Hematopoietic multipotent progenitor cell treated with erythropoietin and hydrocortisone succinate and interleukin-3 and kit ligand, for 17 days (in vitro differentiated cells): ENCODE data around the gene CBLC.

ENCODE experiments used
- DNase-seq: peaks from one replicate; pipeline ENCODE4 v3.0.0-alpha.2; 2015; ENCODE audit warnings: low spot score

CBLC gene

DNA sequence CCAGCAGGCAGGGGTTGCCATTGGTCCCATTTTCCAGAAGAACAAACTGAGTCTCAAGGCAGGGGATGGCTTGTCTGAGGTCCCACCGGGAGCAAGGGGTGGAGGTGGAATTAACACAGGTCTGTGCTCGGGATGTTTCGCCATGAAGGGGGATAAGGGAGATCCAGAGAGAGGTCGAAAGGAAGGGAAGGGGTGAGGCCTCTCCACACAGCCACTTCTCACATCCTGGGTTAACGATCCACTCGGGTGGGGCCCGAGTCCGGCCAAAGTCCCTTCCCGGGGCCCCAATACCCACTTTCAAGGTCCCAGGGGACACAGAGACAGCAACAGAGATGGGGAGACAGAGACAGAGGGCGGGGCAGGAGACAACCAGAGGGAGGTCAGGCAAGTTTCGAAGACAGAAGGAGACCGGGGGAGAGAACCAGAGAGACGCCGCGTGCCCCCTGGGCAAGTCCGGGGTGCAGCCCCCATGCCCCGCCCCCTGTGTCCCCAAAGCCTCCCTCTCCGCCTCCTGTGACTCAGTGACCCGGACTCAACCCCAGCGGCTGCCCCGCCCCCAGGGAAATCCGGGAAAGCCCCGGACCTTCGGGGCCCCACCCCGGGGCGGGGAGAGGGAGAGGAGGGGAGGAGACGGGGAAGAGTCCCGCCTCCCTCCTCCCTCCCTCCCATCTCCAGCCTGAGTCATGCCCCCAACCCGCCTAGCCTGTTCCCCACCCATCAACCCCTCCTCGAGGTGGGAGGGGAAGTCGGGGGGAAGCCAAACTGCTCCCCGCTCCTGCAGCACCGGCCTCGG, 30.5 kb upstream of the CBLC start:
- DNase-seq: peak; percentile 73

DNA sequence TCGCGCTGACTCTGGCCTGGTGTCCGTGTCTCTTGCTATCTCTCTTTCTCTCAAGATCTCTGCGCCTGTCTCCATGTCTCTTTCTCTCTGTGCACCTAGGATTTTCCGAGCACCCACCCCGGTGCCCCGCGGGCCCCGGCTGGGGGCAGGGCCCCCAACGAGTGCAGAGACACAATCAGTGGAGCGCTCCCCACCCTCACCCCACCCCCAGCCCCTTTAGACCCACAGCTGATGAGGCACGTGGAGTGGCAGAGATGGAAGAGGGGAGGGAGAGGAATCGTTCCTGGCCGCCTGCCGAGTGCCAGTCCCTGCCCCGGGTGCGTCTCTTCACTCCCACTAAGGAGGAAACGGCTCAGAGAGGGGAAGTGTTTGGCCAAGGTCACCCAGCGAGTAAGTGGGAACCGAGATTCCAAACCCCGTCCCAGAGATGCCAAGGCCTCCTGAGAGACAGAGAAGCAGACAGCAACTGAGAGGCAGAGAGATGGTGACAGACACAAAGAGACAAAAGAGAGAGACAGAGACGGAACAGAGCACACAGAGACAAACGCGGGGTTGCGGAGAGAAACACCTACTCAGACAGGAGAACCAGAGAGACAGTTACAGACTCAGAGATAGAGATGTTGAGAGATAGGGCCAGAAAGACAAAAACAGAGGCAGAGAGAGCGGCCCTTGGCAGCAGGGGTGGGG, 29.8 kb upstream of the CBLC start:
- DNase-seq: peak; percentile 11

DNA sequence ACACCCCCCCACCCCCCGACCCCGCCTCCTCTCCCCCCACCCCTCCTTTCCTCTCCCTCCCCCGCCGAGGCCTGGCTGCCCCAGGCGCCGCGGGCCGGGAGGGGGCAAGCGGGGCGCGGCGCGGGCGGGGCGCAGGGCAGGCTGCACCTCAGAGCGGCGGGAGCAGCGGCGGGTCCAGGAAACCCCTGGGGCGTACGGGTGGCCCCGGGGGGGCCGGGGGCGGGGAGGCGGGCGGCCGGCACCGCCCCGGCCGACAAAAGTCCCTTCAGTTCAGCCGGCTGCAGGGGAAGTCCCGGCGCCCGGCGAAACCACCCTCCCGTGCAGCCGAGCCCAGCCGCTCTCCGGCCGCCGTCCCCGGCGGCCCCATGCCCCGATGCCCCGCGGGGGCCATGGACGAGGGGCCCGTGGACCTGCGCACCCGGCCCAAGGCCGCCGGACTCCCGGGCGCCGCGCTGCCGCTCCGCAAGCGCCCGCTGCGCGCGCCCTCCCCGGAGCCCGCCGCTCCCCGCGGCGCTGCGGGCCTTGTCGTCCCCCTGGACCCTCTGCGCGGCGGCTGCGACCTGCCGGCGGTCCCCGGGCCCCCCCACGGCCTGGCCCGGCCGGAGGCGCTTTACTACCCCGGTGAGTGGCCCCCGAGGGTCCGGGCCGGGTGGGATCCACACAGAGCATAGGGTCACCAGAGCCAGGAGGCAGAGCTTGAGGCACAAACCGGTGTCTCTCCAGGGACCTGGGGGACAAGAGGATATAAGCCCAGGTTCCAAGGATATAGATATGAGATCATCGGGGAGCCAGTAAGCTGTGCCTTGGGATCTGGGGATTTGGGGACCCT, 29.1 kb upstream of the CBLC start, which contains the start of gene BCL3:
Gene BCL3, plus strand, starts transcription at position 283 of the 829 bp plus-strand sequence. Its CDS starts 83 bp downstream, at position 366.
- DNase-seq: peak; percentile 17

DNA sequence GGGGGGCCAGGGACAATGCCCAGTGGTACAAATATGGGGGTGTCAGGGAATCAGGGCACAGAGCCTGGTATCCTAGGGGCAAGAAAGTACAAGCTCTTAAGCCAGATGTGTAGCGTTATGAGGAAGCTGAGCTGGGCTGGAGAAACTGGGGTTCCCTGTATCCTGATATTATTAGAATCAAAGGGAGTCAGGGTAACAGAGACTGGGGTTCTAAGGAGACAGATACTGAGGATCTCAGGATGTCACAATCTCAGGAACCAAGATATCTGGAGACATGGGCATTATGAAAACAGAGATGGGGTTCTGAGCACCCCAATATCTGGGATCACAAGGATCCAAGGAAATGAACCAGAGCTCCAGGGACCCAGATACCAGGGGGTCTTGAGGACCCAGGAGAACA, 28.4 kb upstream of the CBLC start:
- DNase-seq: no peak

DNA sequence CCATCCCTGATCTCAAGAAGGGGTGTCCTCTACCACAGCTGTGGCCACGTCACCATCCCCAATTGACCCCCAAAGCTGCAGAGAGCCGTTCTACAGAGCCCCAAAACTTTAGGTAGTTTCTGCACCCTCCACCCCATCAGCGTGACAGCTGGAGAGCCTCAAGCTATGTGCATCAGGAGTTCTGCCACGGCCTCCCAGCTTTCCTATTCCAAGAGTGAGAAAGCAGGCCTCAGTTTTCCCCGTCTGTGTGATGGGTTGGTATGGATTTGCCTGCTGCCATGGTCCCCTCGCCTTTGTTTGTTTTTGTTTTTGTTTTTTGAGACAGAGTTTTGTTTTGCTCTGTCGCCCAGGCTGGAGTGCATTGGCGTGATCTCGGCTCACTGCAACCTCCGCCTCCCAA, 27.7 kb upstream of the CBLC start:
- no peak for DNase-seq

DNA sequence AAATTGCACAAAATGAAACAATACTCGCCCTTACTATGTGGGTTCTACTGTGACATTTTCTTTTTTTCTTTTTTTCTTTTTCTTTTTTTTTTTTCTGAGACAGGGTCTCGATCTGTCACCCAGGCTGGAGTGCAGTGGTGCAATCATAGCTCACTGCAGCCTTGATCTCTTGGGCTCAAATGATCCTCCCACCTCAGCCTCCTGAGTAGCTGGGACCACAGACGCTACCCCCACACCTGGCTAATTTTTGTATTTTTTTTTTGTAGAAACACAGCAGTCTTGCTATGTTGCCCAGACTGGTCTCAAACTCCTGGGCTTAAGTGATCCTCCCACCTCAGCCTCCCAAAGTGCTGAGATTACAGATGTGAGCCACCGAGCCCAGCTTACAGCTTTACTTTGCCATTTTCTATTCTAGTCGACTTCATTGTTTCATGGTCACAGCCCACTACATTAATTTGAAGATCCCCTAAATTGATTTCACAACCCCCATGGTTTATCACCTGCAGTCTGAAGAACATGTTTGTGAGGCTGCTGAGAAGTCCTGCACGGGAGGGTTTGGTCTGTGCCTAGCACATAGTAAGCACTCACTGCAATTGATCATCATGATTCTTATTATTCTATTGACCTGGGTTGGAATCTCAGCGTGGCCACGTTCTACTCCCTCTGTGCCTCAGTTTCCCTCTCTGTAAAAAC, 25.4 kb upstream of the CBLC start:
- DNase-seq: no peak

DNA sequence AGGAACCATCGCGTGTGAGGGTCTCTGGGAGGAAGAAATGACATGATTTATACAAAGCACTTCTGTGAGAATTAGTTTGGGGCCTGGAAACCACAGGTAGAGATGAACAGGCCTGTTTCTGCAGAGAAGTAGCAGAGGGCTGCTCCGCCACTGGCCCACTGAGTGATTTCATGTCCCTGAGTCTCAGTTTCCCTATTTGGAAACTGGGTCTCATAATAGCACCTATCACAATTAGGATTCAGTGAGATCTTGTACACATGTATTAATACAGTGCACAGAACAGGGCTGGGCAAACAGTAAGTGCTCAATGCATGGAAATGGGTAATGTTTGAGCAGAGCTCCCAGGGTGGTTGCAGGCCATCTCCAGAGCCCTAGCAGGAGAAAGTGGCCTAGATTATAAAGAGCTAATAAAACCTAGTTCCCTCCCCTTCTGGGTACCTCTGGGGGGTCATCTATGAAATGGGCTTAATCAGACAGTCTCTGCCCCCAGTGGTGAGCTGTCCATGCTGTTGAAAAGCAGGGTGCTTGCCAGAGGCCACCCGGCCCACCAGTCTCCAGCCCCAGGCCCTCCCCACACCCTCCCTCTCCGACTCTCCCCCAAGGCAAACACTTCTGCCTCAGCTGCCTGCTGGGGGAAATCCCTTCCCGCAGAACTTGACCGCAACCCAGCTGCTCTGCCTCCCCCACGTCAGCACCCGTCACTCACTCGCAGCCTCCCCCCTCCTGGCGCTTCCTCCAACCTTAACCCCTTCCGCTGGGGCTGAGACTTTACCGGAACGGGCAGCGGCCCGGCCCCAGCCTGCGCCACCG, 24.7 kb upstream of the CBLC start:
- DNase-seq: no peak

DNA sequence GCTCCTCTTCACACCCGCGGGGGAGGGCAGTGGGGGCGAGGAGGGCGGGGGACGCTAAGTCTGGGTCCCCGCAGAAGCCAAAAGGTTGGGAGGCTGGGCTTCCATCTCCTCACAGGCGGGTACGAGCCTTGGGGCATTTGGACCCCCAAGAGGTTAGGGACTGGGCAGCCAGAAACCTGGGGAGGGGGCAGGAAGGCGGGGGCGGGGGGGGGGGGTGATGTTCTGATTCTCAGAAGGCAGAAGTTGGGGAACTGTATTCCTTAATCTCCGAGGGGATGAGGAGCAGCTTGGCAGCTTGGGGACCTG, 24.1 kb upstream of the CBLC start:
- no peak for DNase-seq

DNA sequence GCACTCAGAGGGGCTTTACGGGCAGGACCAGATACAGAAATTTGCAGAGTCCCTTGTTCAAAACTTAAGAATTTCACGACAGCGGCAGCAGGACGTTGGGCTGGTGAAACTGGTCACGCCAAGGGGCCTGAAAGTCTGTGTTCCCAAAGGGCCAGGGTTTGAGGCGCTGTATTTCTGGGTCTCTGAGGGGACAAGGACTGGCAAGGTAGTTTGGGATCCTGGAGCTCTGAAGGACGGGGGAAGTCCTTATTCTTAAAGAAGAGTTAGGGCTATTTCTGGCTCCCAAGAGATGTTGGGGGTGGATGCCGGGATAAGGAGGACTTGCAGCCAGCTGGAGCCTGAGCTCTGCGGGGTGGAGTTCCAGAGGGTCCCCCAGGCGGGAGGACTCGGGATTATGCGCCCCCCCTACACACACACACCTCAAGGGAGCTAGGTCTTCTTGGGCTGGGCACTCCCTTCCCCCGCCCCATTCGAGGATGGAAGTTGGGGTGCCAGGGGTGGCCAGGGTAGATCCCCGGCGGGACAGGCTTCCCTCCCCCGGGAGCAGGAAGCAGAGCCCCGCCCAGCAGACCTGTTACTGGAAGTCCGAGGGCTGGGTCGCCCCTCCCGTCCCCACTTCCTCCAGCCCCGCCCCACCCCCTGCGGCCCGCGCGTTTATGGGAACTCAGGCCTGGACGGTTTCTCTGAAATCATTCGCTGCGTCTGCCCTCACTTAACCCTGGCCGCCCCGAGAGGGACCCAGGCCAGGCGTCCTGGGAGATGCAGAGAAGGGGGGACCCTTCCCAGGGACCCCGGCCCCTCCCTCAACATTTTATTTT, 23.5 kb upstream of the CBLC start:
- no peak for DNase-seq

DNA sequence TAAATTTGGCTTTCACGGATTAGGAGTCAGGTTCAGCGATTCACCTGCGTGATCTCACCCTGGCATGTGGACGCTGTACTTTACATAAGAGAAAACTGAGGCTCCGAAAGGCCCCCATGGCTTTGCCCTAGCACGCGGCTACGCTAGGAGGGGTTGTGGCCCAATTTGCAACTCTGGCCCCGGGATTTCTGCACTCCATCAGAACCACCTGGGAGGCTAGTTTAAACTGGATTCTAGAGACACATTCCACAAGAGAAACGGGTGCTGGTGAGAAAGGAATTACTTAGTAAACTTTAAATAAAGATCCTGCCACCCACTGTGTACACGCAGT, 23.0 kb upstream of the CBLC start:
- no peak for DNase-seq

DNA sequence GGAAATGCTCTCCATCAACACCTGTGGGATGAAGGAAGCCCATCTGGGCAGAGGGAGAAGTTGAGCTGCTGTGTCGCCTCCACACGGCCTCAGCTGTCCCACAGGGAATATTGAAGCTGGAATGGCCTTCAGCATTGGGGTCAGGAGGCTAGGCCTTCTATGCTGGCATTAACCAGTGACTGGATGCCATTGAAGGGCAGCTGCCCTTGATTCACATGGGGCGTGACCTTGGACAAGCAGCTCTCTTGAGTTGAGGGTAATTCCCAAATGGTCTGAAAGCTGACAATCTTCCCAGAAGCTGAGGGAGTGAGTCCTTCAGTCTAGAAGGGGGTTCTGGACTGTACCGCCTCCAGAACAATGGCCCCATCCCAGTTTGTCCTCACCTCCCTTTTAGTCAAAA, 22.5 kb upstream of the CBLC start:
- DNase-seq: no peak

DNA sequence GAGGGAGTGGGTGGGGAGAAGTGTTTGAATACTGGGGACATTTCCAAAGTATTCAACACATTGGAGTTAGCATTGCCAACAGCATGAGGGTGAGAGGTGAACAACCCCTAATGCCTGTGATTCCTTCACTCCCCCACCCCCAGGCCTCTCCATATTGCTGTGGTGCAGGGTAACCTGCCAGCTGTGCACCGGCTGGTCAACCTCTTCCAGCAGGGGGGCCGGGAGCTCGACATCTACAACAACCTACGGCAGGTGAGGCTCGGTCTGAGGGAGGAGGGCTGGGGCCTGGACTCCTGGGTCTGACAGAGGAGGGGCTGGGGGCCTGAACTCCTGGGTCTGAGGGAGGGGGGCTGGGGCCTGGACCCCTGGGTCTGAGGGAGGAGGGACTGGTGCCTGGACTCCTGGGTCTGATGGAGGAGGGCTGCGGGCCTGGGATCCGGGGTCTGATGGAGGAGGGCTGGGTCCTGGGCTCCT, 21.6 kb upstream of the CBLC start:
- no peak for DNase-seq

DNA sequence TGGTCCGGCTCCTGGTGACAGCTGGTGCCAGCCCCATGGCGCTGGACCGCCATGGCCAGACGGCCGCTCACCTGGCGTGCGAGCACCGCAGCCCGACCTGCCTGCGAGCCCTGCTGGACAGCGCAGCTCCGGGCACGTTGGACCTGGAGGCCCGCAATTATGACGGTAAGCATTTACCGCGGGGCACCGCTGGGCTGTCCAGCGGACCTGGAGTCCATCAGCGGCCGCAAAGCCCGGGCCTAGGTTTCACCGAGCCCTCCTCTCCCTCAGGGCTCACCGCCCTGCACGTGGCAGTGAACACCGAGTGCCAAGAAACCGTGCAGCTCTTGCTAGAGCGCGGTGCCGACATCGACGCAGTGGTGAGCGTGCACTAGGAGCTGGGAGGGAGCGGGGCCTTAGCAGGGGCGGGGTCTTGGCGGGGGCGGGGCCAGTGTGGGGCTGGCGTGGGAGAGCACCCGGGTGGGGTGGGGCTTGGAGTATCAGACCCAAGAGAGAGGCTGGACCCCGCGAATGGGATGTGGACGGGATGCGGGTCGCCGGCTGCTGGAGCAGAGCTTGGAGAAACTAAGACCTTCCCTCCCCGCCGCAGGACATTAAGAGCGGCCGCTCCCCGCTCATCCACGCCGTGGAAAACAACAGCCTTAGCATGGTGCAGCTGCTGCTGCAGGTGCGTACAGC, 20.5 kb upstream of the CBLC start:
- DNase-seq: no peak

DNA sequence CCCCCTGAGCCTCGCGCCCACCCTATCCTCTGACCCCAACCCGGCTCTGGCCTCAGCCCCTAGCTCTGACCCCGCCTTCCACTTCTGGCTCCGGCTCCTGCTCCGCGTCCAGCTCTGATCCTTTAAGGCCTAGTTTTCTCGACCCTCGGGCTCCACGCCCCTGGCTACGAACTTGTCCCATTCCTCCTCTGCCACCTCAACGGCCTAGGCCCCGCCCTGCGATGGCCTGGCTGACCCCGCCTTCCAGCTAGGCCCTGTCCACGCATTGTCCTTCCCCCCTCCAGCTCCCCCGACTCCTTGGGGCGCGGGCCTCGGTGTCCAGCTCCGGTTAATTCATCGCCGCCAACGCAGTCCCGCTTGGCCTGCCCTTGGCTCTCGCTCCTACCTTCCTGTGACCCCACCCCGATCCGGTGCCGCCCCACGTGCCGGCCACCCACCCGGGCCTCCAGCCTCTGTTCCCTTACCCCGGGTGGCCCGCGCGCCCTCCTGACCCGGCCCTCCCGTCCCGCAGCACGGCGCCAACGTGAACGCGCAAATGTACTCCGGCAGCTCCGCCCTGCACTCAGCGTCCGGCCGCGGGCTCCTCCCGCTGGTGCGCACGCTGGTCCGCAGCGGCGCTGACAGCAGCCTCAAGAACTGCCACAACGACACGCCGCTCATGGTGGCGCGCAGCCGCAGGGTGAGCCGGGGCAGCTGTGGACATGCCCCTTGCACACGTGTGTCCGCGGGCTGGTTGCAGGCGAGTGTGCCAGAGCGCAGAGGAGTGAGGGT, 19.8 kb upstream of the CBLC start:
- no peak for DNase-seq

DNA sequence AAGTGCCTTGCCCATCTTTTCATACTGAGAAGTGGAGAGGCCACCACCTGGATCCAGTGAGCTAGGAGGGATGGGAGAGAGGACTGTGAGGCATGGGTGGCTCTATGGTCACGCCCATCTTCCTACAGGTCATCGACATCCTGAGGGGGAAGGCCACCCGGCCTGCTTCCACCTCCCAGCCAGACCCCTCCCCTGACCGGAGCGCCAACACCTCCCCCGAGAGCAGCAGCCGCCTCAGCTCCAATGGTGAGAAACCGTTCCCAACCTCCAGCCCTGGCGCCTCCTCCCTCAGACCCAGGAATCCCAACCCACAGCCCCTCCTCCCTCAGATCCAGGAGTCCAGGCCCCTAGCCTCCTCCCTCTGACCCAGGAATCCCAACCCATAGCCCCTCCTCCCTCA, 19.1 kb upstream of the CBLC start:
- no peak for DNase-seq

DNA sequence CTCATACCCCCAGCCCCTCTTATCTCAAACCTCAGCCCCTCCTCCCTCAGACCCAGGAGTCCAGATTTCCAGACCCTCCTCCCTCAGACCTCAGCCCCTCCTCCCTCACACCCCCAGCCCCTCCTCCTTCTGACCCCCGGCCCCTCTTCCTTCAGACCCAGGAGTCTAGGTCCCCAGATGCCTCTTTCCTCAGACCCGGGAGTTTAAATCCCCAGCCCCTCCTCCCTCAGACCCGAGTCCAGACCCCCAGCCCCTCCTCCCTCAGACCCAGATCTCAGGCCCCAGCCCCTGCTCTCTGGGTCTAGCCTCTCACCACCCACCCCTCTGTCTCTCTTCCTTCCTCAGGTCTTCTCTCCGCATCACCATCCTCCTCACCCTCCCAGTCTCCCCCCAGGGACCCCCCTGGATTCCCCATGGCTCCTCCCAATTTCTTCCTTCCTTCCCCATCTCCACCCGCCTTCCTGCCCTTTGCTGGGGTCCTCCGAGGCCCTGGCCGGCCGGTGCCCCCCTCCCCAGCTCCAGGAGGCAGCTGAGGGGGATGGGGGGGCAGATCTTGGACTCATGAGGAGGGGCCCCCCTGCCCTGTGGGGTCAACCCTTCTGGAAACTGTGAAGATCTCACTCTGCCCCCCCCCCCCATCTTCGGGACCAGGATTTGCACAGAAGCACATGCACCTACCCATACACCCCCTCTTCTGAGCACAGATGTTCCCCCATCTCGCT, 18.4 kb upstream of the CBLC start:
- no peak for DNase-seq

DNA sequence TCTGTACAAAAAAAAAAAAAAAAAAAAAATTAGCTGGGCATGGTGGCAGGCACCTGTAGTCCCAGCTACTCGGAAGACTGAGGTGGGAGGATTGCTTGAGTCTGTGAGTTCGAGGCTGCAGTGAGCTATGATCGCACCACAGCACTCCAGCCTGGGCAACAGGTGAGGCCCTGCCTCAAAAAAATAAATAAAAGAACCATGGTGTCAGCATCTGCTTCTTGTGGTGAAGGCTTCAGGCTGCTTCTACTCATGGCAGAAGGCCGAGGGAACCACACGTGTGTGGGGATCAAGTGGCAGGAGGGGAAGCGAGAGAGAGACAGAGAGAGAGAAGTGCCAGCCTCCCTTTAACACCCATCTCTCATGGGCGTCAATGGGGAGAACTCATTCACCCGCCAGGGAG, 15.7 kb upstream of the CBLC start:
- DNase-seq: no peak
